ENCODE measurements around the gene BRF1.

DNA sequence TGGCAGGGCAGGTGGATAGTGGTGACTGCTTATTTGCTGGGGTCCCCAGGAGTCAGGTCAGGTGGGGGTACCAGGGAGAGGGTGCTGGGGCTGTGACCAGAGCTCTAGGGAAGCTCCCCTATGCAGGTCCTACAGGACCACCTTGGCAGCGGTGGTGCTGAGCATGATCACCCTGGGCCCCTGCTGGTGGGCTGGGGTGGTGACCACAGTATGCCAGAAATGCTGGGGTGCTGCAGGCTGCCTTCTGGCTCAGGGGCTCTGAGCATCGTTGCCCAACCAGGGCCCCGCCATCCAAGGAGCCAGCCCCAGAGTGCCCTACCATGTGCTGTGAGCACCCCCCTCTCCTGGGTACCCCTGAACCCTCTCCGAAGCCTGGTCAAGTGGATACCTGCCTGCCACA lies 102.2 kb downstream of the BRF1 start:
- TF ChIP-seq, protein P1, sequence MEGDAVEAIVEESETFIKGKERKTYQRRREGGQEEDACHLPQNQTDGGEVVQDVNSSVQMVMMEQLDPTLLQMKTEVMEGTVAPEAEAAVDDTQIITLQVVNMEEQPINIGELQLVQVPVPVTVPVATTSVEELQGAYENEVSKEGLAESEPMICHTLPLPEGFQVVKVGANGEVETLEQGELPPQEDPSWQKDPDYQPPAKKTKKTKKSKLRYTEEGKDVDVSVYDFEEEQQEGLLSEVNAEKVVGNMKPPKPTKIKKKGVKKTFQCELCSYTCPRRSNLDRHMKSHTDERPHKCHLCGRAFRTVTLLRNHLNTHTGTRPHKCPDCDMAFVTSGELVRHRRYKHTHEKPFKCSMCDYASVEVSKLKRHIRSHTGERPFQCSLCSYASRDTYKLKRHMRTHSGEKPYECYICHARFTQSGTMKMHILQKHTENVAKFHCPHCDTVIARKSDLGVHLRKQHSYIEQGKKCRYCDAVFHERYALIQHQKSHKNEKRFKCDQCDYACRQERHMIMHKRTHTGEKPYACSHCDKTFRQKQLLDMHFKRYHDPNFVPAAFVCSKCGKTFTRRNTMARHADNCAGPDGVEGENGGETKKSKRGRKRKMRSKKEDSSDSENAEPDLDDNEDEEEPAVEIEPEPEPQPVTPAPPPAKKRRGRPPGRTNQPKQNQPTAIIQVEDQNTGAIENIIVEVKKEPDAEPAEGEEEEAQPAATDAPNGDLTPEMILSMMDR (IDR thresholded peaks at IDR 0.05), result no peak
- no peak for TF ChIP-seq POLR2A (IDR thresholded peaks at IDR 0.05)

Data from suprapubic skin (tissue), 3 donors.